Kidney (tissue), 14 donors: ENCODE data around the gene ZNF334. TPM values are rescaled to one million over a fixed set of nuclear protein-coding genes. Genes with fewer than 3 reads are reported as not detected.

Source experiments
- DNase-seq, 5 donors: peaks; one replicate each; pipeline ENCODE4 v3.0.0-alpha.2; 2013 to 2020
- FAIRE-seq: peaks from 2 replicates; lab custom pipeline; 2012; peaks lifted over from hg19 to GRCh38; lab: Jason Lieb, UNC
- H3K27ac ChIP-seq, 2 donors: one replicate each; pipeline ENCODE4 v1.7.0; 2013; ENCODE audit warnings: low read depth in 2 of 2, low read length in 2 of 2, inconsistent platforms in 1 of 2
- H3K27me3 ChIP-seq: one replicate; pipeline ENCODE4 v1.7.1; 2013; ENCODE audit warnings: low read length, inconsistent platforms; ENCODE audit not compliant: control insufficient read depth, insufficient read depth
- H3K36me3 ChIP-seq, 3 donors: one replicate each; pipeline versions ENCODE4 v1.7.0 to v1.7.1; 2013; ENCODE audit warnings: low read length in 3 of 3, control low read depth in 1 of 3, inconsistent platforms in 1 of 3; ENCODE audit not compliant: insufficient read depth in 3 of 3, control insufficient read depth in 2 of 3
- H3K4me1 ChIP-seq, 3 donors: one replicate each; pipeline versions ENCODE4 v1.7.0 to v1.7.1; 2013; ENCODE audit warnings: low read length in 3 of 3, inconsistent platforms in 1 of 3, low read depth in 1 of 3; ENCODE audit not compliant: control insufficient read depth in 2 of 3, insufficient read depth in 2 of 3
- H3K4me3 ChIP-seq, 3 donors: one replicate each; pipeline versions ENCODE4 v1.7.0 to v1.8.1; 2013; ENCODE audit warnings: low read length in 3 of 3, control low read depth in 1 of 3, inconsistent platforms in 1 of 3
- H3K9ac ChIP-seq, 3 donors: one replicate each; pipeline versions ENCODE4 v1.7.0 to v1.7.1; 2013; ENCODE audit warnings: low read length in 3 of 3, control low read depth in 1 of 3, inconsistent platforms in 1 of 3
- H3K9me3 ChIP-seq, 3 donors: one replicate each; pipeline versions ENCODE4 v1.7.0 to v1.7.1; 2013; ENCODE audit warnings: low read length in 3 of 3, control low read depth in 1 of 3, inconsistent platforms in 1 of 3; ENCODE audit not compliant: control insufficient read depth in 2 of 3, insufficient read depth in 1 of 3
- CTCF ChIP-seq: IDR thresholded peaks from 3 replicates; pipeline ENCODE4 v1.5.1; 2012; ENCODE audit warnings: mild to moderate bottlenecking, moderate library complexity, borderline replicate concordance; ENCODE audit not compliant: insufficient read depth; ENCODE audit errors: extremely low read depth
- intact Hi-C: fragments of 100-400 bp; cut with DNase I; formaldehyde crosslinking; loops from one replicate; pipeline ENCODE4 v1.11.1; 2022
- polyA plus RNA-seq: library from polyadenylated mRNA; stranded (reverse); fragments of 350-450 nt; fragmentation: Illumina TruSeq; extraction: RNeasy Lipid Tissue Mini Kit (QIAGEN cat#74804); gene quantifications from one replicate; pipeline ENCODE4 v1.2.3, GENCODE V29; 2014; ENCODE audit warnings: low read depth, low replicate concordance; ENCODE audit not compliant: insufficient read depth
- total RNA-seq: library from RNA; stranded (reverse); fragmentation: NEBNext Ultra II Directional; extraction: Animal tissue kit (Norgen Biotek cat#: 25700); gene quantifications from one replicate; pipeline ENCODE4 v1.2.1, GENCODE V29; 2021
- donor health status: control.
- donor health status: control.
- donor health status: control.
- donor health status: control.
- donor health status: control.
- donor health status: DM: yes; HTN: yes; CAD: no.
- donor health status: Normal renal cell carcinoma (clear cell type).

The ZNF334 gene
- total and polyA plus RNA-seq, 2 donors from 2014 or later: 3.7 to 8.2 TPM

DNA sequence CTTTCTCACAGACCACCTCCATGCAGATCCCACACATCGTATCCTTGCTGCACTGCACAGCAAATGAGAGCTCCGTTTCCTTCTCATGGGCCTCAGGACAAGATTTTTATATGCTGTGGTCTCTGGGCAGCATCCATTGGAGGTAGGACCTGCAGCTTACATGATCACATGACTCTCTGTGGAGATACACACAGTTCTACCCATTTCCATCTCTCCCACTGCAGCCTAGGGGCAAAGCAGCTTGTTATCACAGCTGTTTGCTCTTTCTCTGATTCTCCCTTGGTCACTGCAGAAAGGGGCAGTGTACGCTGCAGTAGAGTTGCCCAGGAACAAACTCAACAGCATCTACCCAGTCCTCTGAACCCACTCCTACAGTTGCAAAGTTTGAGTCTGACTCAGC lies 48.9 kb downstream of the ZNF334 start:
- Histone ChIP-seq H3K27ac (no peak overlapping the region), H3K36me3 (no peaks in the 10 kb centered on the region), H3K9ac (no peak overlapping the region), H3K9me3 (no peaks in the 10 kb centered on the region), H3K4me3 (no peak overlapping the region), H3K27me3 (no peaks in the 10 kb centered on the region), H3K4me1 (no peaks in the 10 kb centered on the region)
- no peak for TF ChIP-seq CTCF
- intact Hi-C loops: no loop called here
- FAIRE-seq (no peak), DNase-seq (no peak)

GRCh38 chr20:46463852-46464251 lies 49.5 kb downstream of the ZNF334 start:
- no peak overlapping the region for H3K27ac ChIP-seq
- no peak for FAIRE-seq
- intact Hi-C loops: no loop called here
- H3K4me1 ChIP-seq: no peaks in the 10 kb centered on the region
- no peaks in the 10 kb centered on the region for H3K27me3 ChIP-seq
- no peak overlapping the region for H3K4me3 ChIP-seq
- H3K36me3 ChIP-seq: no peaks in the 10 kb centered on the region
- no peak overlapping the region for H3K9ac ChIP-seq
- no peaks in the 10 kb centered on the region for H3K9me3 ChIP-seq
- no peak for DNase-seq
- no peak for TF ChIP-seq CTCF

GRCh38 chr20:46461808-46462207 lies 51.6 kb downstream of the ZNF334 start:
- TF ChIP-seq CTCF: no peak
- Histone ChIP-seq H3K4me1 (no peaks in the 10 kb centered on the region), H3K27me3 (no peaks in the 10 kb centered on the region), H3K9ac (no peak overlapping the region), H3K36me3 (no peaks in the 10 kb centered on the region), H3K9me3 (peaks cover 0 to 6% (median 0%) of the 10 kb centered on the region in 3 donors), H3K27ac (no peak overlapping the region), H3K4me3 (no peak overlapping the region)
- intact Hi-C loops: no loop called here
- no peak for DNase-seq
- FAIRE-seq: no peak
